Smooth muscle cell (in vitro differentiated cells): ENCODE data around the gene MYO3B. TPM values are rescaled to one million over a fixed set of nuclear protein-coding genes. Genes with fewer than 3 reads are reported as not detected.
"Not testable (repeated sequence)": the region's sequence is repeated elsewhere in the genome, so short reads cannot be mapped to it uniquely, and the experiment has no call there.

Experiments used
- DNase-seq: peaks from one replicate; lab custom pipeline; 2025; ENCODE audit not compliant: unreplicated experiment; lab: John Stamatoyannopoulos, UW
- H2AFZ ChIP-seq: fragments of 200-600 bp; sonication (generic); 2 replicates; pipeline ENCODE4 v1.6.0; 2016; ENCODE audit warnings: antibody characterized with exemption, low read depth, mild to moderate bottlenecking
- H3F3A ChIP-seq: fragments of 200-600 bp; sonication (generic); 2 replicates; pipeline ENCODE4 v1.6.0; 2017; ENCODE audit warnings: antibody characterized with exemption, low read depth
- H3K27ac ChIP-seq: fragments of 200-600 bp; sonication (generic); 2 replicates; pipeline ENCODE4 v1.5.1; 2016; ENCODE audit warnings: low read depth, mild to moderate bottlenecking
- H3K27me3 ChIP-seq: fragments of 200-600 bp; sonication (generic); 2 replicates; pipeline ENCODE4 v1.6.1; 2016; ENCODE audit warnings: low read depth, mild to moderate bottlenecking
- H3K36me3 ChIP-seq: fragments of 200-600 bp; sonication (generic); 2 replicates; pipeline ENCODE4 v1.5.1; 2016; ENCODE audit warnings: low read depth
- H3K4me1 ChIP-seq: fragments of 200-600 bp; sonication (generic); 2 replicates; pipeline ENCODE4 v1.5.1; 2016; ENCODE audit warnings: low read depth
- H3K4me2 ChIP-seq: fragments of 200-600 bp; sonication (generic); 2 replicates; pipeline ENCODE4 v1.6.0; 2016; ENCODE audit warnings: mild to moderate bottlenecking
- H3K4me3 ChIP-seq: fragments of 200-600 bp; sonication (generic); 2 replicates; pipeline ENCODE4 v1.5.1; 2016; ENCODE audit warnings: mild to moderate bottlenecking
- H3K79me2 ChIP-seq: fragments of 200-600 bp; sonication (generic); 2 replicates; pipeline ENCODE4 v1.6.0; 2016; ENCODE audit warnings: low read depth, mild to moderate bottlenecking
- H3K9ac ChIP-seq: fragments of 200-600 bp; sonication (generic); 2 replicates; pipeline ENCODE4 v1.6.0; 2016; ENCODE audit warnings: low read depth
- H3K9me3 ChIP-seq: fragments of 200-600 bp; sonication (generic); replicated peaks from 2 replicates; pipeline ENCODE4 v1.5.1; 2016; ENCODE audit warnings: low read depth
- H4K20me1 ChIP-seq: fragments of 200-600 bp; sonication (generic); 2 replicates; pipeline ENCODE4 v1.6.0; 2016; ENCODE audit warnings: low read depth
- CTCF ChIP-seq: fragments of 200-600 bp; sonication (generic); IDR thresholded peaks from 2 replicates; pipeline ENCODE4 v1.5.1; 2017; ENCODE audit warnings: borderline replicate concordance, mild to moderate bottlenecking, antibody characterized with exemption; ENCODE audit not compliant: insufficient read depth, poor library complexity, severe bottlenecking
- WGBS: methylation state at CpG from one replicate; pipeline ENCODE4 v1.1.7; 2016; ENCODE audit warnings: low lambda C conversion rate; 5-methylcytosine and 5-hydroxymethylcytosine counted together
- polyA plus RNA-seq: library from polyadenylated mRNA; unstranded; fragments of >200 nt; fragmentation: Nextera tagmentation; extraction: Ambion mirVana; gene quantifications from 2 replicates; pipeline ENCODE4 v1.2.1, GENCODE V29; 2016
- total RNA-seq: library from RNA; depleted of rRNA; stranded (reverse); fragments of >200 nt; gene quantifications from 2 replicates; pipeline ENCODE4 v1.2.3, GENCODE V29; 2014

The MYO3B gene
- total and polyA plus RNA-seq, 2 experiments from 2014 or later: 0.47 to 3.1 TPM

GRCh38 chr2:170671079-170671478 lies 493.1 kb downstream of the MYO3B start:
- no peak overlapping the region for H3K4me2 ChIP-seq
- H3K4me3 ChIP-seq: no peak overlapping the region
- peaks cover 4% of the 10 kb centered on the region for H3K4me1 ChIP-seq
- DNase-seq: no peak
- no peak overlapping the region for H3K9ac ChIP-seq
- no peaks in the 10 kb centered on the region for H3K79me2 ChIP-seq
- no peak for TF ChIP-seq CTCF
- no peaks in the 10 kb centered on the region for H3F3A ChIP-seq
- no peaks in the 10 kb centered on the region for H3K36me3 ChIP-seq
- WGBS: 79% methylated on average over 9 of the region's 9 CpGs
- no peaks in the 10 kb centered on the region for H4K20me1 ChIP-seq
- no peaks in the 10 kb centered on the region for H3K9me3 ChIP-seq
- no peak overlapping the region for H3K27ac ChIP-seq
- no peaks in the 10 kb centered on the region for H3K27me3 ChIP-seq
- no peak overlapping the region for H2AFZ ChIP-seq

GRCh38 chr2:170674282-170674681 lies 496.3 kb downstream of the MYO3B start:
- not testable (repeated sequence) for H4K20me1 ChIP-seq, H3K27me3 ChIP-seq, H3K4me3 ChIP-seq, H2AFZ ChIP-seq, H3K4me2 ChIP-seq, H3F3A ChIP-seq, H3K79me2 ChIP-seq, H3K9me3 ChIP-seq, H3K9ac ChIP-seq, H3K27ac ChIP-seq, H3K36me3 ChIP-seq, DNase-seq
- peaks cover 11% of the 10 kb centered on the region for H3K4me1 ChIP-seq

- no peaks in the 10 kb centered on the region for H3K9me3 ChIP-seq
- H3K4me3 ChIP-seq: no peak overlapping the region
- H3F3A ChIP-seq: no peaks in the 10 kb centered on the region
- WGBS: 90% methylated on average over 6 of the region's 6 CpGs
- TF ChIP-seq CTCF: no peak
- H3K4me1 ChIP-seq: peaks cover 25% of the 10 kb centered on the region
- H3K27ac ChIP-seq: no peak overlapping the region
- no peaks in the 10 kb centered on the region for H3K79me2 ChIP-seq
- H2AFZ ChIP-seq: no peak overlapping the region
- H4K20me1 ChIP-seq: no peaks in the 10 kb centered on the region
- H3K4me2 ChIP-seq: no peak overlapping the region
- no peaks in the 10 kb centered on the region for H3K36me3 ChIP-seq
- H3K9ac ChIP-seq: no peak overlapping the region
- no peaks in the 10 kb centered on the region for H3K27me3 ChIP-seq
- no peak for DNase-seq
These were observed 497.8 kb downstream of the MYO3B start for GRCh38 chr2:170675701-170676100.

GRCh38 chr2:170679607-170680079 lies 501.7 kb downstream of the MYO3B start:
- Histone ChIP-seq H3K36me3 (no peaks in the 10 kb centered on the region), H3F3A (no peaks in the 10 kb centered on the region), H3K9me3 (no peaks in the 10 kb centered on the region), H4K20me1 (no peaks in the 10 kb centered on the region), H3K27ac (no peak overlapping the region), H3K27me3 (no peaks in the 10 kb centered on the region), H3K4me1 (peaks cover 31% of the 10 kb centered on the region), H3K4me2 (peak overlapping the region; percentile 76), H3K9ac (no peak overlapping the region), H3K4me3 (peak overlapping the region; percentile 30), H2AFZ (no peak overlapping the region), H3K79me2 (no peaks in the 10 kb centered on the region)
- no peak for TF ChIP-seq CTCF
- WGBS: 4% methylated on average over 5 of the region's 5 CpGs
- DNase-seq: no peak
